Esophagus muscularis mucosa (tissue), 4 donors: ENCODE measurements around the gene ENDOD1.

Experiments used
- EP300 ChIP-seq: sonication (generic); formaldehyde crosslinking; IDR thresholded peaks from one replicate; pipeline ENCODE4 v1.6.1; 2017; ENCODE audit warnings: antibody characterized with exemption
- POLR2A ChIP-seq: fragments of 450-650 bp; IDR thresholded peaks from one replicate; pipeline ENCODE4 v1.6.1; 2017; ENCODE audit warnings: antibody characterized with exemption, moderate library complexity, mild to moderate bottlenecking, low read depth
- POLR2AphosphoS5 ChIP-seq, 2 donors: sonication (generic); formaldehyde crosslinking; IDR thresholded peaks; one replicate each; pipeline ENCODE4 v1.6.1; 2017; ENCODE audit warnings: antibody characterized with exemption in 2 of 2
- TF ChIP-seq, protein P1 (sequence below), 3 experiments: fragments of 200-600 bp in 2 of 3; fragments of 450-650 bp in 1 of 3; sonication (generic) in 2 of 3; IDR thresholded peaks; one replicate each; pipeline ENCODE4 v1.5.1; 2017 to 2019; ENCODE audit warnings: antibody characterized with exemption in 3 of 3, mild to moderate bottlenecking in 2 of 3, moderate library complexity in 1 of 3

DNA sequence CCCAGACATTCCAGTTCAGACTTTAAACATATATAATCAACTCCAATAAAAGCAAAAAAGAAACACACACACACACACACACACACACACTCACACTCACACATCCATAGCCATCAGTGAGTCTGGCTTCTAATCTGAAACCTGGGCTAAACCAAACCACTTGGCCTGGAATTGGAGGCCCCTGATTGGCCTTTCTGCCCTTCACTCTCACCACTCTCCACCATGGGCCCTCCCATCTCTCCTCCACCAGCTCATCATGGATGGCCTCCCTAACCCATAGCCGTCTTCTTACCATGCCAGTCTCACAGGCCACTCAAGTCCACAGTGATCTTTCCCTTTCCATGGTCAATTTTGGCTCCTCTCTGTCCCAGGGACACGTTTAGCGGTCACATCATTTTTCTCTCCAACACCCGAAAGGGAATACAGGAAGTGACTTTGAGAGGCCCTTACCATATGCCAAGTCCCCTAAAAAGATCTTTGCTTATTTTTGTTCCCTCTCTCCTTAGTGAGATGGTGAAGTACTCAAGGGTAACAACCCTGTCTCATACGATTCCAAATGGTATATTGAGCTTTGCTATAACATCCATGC, 66.6 kb downstream of the ENDOD1 start:
- TF ChIP-seq, protein P1, sequence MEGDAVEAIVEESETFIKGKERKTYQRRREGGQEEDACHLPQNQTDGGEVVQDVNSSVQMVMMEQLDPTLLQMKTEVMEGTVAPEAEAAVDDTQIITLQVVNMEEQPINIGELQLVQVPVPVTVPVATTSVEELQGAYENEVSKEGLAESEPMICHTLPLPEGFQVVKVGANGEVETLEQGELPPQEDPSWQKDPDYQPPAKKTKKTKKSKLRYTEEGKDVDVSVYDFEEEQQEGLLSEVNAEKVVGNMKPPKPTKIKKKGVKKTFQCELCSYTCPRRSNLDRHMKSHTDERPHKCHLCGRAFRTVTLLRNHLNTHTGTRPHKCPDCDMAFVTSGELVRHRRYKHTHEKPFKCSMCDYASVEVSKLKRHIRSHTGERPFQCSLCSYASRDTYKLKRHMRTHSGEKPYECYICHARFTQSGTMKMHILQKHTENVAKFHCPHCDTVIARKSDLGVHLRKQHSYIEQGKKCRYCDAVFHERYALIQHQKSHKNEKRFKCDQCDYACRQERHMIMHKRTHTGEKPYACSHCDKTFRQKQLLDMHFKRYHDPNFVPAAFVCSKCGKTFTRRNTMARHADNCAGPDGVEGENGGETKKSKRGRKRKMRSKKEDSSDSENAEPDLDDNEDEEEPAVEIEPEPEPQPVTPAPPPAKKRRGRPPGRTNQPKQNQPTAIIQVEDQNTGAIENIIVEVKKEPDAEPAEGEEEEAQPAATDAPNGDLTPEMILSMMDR (IDR thresholded peaks at IDR 0.05) = no peak
- no peak for TF ChIP-seq EP300
- TF ChIP-seq POLR2AphosphoS5 (IDR thresholded peaks at IDR 0.05) = no peak
- TF ChIP-seq POLR2A = no peak
